Left kidney (tissue), 2 donors: Measurements from ENCODE around the gene KRTAP10-5. TPM values are rescaled to one million over a fixed set of nuclear protein-coding genes. Genes with fewer than 3 reads are reported as not detected.

ENCODE experiments used
- DNase-seq: peaks from one replicate; pipeline ENCODE4 v3.0.0-alpha.2; 2013
- polyA plus RNA-seq: library from polyadenylated mRNA; unstranded; fragments of 120-200 nt; gene quantifications from one replicate; pipeline ENCODE4 v1.2.1, GENCODE V29; 2013; ENCODE audit not compliant: insufficient read length

Gene KRTAP10-5
- polyA plus RNA-seq, 1 donor: not detected

GRCh38 chr21:44549525-44550211, 30.7 kb downstream of the KRTAP10-5 start:
- DNase-seq: no peak

GRCh38 chr21:44548922-44549321, 31.5 kb downstream of the KRTAP10-5 start:
- no peak for DNase-seq

GRCh38 chr21:44548381-44548780, 32.0 kb downstream of the KRTAP10-5 start:
- no peak for DNase-seq

- DNase-seq: no peak
These were observed 32.6 kb downstream of the KRTAP10-5 start for GRCh38 chr21:44547656-44548331.

GRCh38 chr21:44544566-44544965, 35.8 kb downstream of the KRTAP10-5 start:
- no peak for DNase-seq

- DNase-seq: no peak
These were observed 37.7 kb downstream of the KRTAP10-5 start for GRCh38 chr21:44542716-44543115.

GRCh38 chr21:44540741-44541288, 39.6 kb downstream of the KRTAP10-5 start:
- no peak for DNase-seq

GRCh38 chr21:44539991-44540666, 40.3 kb downstream of the KRTAP10-5 start, which contains the start of gene KRTAP10-1:
Gene KRTAP10-1, minus strand, starts transcription at chr21:44540195. Its CDS starts 45 bp downstream, at chr21:44540150.
- no peak for DNase-seq

- no peak for DNase-seq
These were observed 41.4 kb downstream of the KRTAP10-5 start for GRCh38 chr21:44539046-44539445.

GRCh38 chr21:44537930-44538911, 42.2 kb downstream of the KRTAP10-5 start:
- DNase-seq: no peak

GRCh38 chr21:44535963-44536362, 44.4 kb downstream of the KRTAP10-5 start:
- no peak for DNase-seq

GRCh38 chr21:44534688-44535087, 45.7 kb downstream of the KRTAP10-5 start:
- no peak for DNase-seq

GRCh38 chr21:44533891-44534627, 46.3 kb downstream of the KRTAP10-5 start:
- DNase-seq: no peak

GRCh38 chr21:44533121-44533890, 47.1 kb downstream of the KRTAP10-5 start:
- no peak for DNase-seq

- DNase-seq: no peak
These were observed 47.7 kb downstream of the KRTAP10-5 start for GRCh38 chr21:44532712-44533111.

GRCh38 chr21:44531606-44532564, 48.5 kb downstream of the KRTAP10-5 start:
- no peak for DNase-seq

- DNase-seq: no peak
These were observed 49.4 kb downstream of the KRTAP10-5 start for GRCh38 chr21:44530903-44531605.
